ENCODE results near the gene COL6A1. TPM values are rescaled to one million over a fixed set of nuclear protein-coding genes. Genes with fewer than 3 reads are reported as not detected.

COL6A1 gene
- total RNA-seq, 1 experiment from 2014 or later = 17.8 TPM

GRCh38 chr21:45997495-45998275 lies 16.1 kb downstream of the COL6A1 start:
- no peaks in the 10 kb centered on the region for H3K27me3 Mint-ChIP-seq (ENCODE audit: unreplicated experiment)
- BruUV-seq (replicated peaks) = no TSS peak
- H3K4me1 Mint-ChIP-seq (ENCODE audit: low read depth, unreplicated experiment) = no peaks in the 10 kb centered on the region
- CTCF ChIA-PET = no interaction called here
- intact Hi-C loops (cut with micrococcal nuclease; ENCODE audit: unreplicated experiment) = no loop called here
- H3K9me3 Mint-ChIP-seq (ENCODE audit: low read depth, unreplicated experiment) = no peaks in the 10 kb centered on the region
- H3K4me3 Mint-ChIP-seq (ENCODE audit: low read depth, unreplicated experiment) = no peak overlapping the region
- no peak for TF ChIP-seq CTCF (IDR thresholded peaks at IDR 0.05; ENCODE audit: unreplicated experiment)
- H3K27ac Mint-ChIP-seq (ENCODE audit: unreplicated experiment) = no peak overlapping the region
- H3K36me3 Mint-ChIP-seq (ENCODE audit: insufficient read depth, unreplicated experiment) = no peaks in the 10 kb centered on the region
- no peak for DNase-seq

GRCh38 chr21:45998276-45998701 lies 16.7 kb downstream of the COL6A1 start:
- no TSS peak for BruUV-seq (replicated peaks)
- Mint-ChIP-seq H3K27ac (ENCODE audit: unreplicated experiment) (no peak overlapping the region), H3K27me3 (ENCODE audit: unreplicated experiment) (no peaks in the 10 kb centered on the region), H3K4me1 (ENCODE audit: low read depth, unreplicated experiment) (no peaks in the 10 kb centered on the region), H3K36me3 (ENCODE audit: insufficient read depth, unreplicated experiment) (no peaks in the 10 kb centered on the region), H3K9me3 (ENCODE audit: low read depth, unreplicated experiment) (no peaks in the 10 kb centered on the region), H3K4me3 (ENCODE audit: low read depth, unreplicated experiment) (no peak overlapping the region)
- TF ChIP-seq CTCF (IDR thresholded peaks at IDR 0.05; ENCODE audit: unreplicated experiment) = no peak
- CTCF ChIA-PET = no interaction called here
- intact Hi-C loops (cut with micrococcal nuclease; ENCODE audit: unreplicated experiment) = no loop called here
- no peak for DNase-seq

- intact Hi-C loops (cut with micrococcal nuclease; ENCODE audit: unreplicated experiment) = no loop called here
These were observed 17.5 kb downstream of the COL6A1 start for GRCh38 chr21:45998871-45999580.

More at GRCh38 chr21:45998871-45999580, 17.5 kb downstream of the COL6A1 start:
- Mint-ChIP-seq H3K4me3 (ENCODE audit: low read depth, unreplicated experiment) (no peak overlapping the region), H3K27ac (ENCODE audit: unreplicated experiment) (no peak overlapping the region), H3K9me3 (ENCODE audit: low read depth, unreplicated experiment) (no peaks in the 10 kb centered on the region), H3K4me1 (ENCODE audit: low read depth, unreplicated experiment) (no peaks in the 10 kb centered on the region), H3K27me3 (ENCODE audit: unreplicated experiment) (no peaks in the 10 kb centered on the region), H3K36me3 (ENCODE audit: insufficient read depth, unreplicated experiment) (no peaks in the 10 kb centered on the region)
- no peak for DNase-seq
- CTCF ChIA-PET = interaction anchor here (0.7 kb wide), 1 partner anchor 210 kb away, joined by 3 read pairs; no protein-coding TSS in a partner anchor
- no TSS peak for BruUV-seq (replicated peaks)
- no peak for TF ChIP-seq CTCF (IDR thresholded peaks at IDR 0.05; ENCODE audit: unreplicated experiment)
